HFFc6 (cell line): ENCODE measurements around the gene PKLR. TPM values are rescaled to one million over a fixed set of nuclear protein-coding genes. Genes with fewer than 3 reads are reported as not detected.

Experiments used
- DNase-seq: peaks from one replicate; pipeline ENCODE4 v3.0.0-alpha.2; 2018
- H3K27ac Mint-ChIP-seq: 2 replicates; pipeline ENCODE4 v1.8.0; 2020; ENCODE audit warnings: mild to moderate bottlenecking, mixed read lengths
- H3K27me3 Mint-ChIP-seq: 2 replicates; pipeline ENCODE4 v1.8.0; 2021; ENCODE audit warnings: mild to moderate bottlenecking, moderate library complexity, mixed read lengths; ENCODE audit not compliant: insufficient read depth
- H3K36me3 Mint-ChIP-seq: 2 replicates; pipeline ENCODE4 v1.8.0; 2021; ENCODE audit warnings: low read depth, mixed read lengths
- H3K4me1 Mint-ChIP-seq: 2 replicates; pipeline ENCODE4 v1.8.0; 2020; ENCODE audit warnings: low read depth, mixed read lengths
- H3K4me3 Mint-ChIP-seq: 2 replicates; pipeline ENCODE4 v1.8.0; 2020; ENCODE audit warnings: mild to moderate bottlenecking, moderate library complexity, mixed read lengths
- H3K9me3 Mint-ChIP-seq: 2 replicates; pipeline ENCODE4 v1.8.0; 2020; ENCODE audit warnings: mild to moderate bottlenecking, mixed read lengths
- total RNA-seq, 6 experiments: library from RNA; stranded (reverse); fragmentation: NEBNext Ultra II Directional; extraction: Animal tissue kit (Norgen Biotek cat#: 25700); gene quantifications; 2 replicates in 1 of 6; 3 replicates in 5 of 6; pipeline ENCODE4 v1.2.3, GENCODE V29; 2021
- TF ChIP-seq, protein P1 (sequence below): fragments of 200-600 bp; sonication (generic); IDR thresholded peaks from 2 replicates; pipeline ENCODE4 v1.5.0; 2021; ENCODE audit warnings: antibody characterized with exemption, mild to moderate bottlenecking

PKLR gene
- total RNA-seq, 6 experiments from 2014 or later = not detected

DNA sequence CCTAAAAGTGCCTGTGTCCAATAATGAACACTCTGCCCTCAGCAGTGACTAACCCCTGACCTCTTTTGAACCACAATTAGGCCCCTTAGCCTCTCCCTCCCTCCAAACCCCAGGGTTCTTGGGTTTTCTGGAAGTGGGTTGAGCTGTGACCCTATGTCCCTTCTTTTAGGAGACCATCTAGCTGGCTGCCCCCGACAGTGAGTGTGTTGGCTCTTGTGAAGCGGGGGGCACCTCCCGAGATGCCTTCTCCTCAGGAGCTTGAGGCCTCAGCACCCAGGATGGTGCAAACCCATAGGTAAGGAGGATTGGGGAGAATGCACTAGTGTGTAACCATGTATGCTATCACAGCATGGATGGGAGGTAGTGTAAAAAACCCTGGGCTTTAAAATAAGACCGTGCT lies 26.7 kb upstream of the PKLR start:
- H3K27ac Mint-ChIP-seq = no peak overlapping the region
- no peak for DNase-seq
- no peaks in the 10 kb centered on the region for H3K9me3 Mint-ChIP-seq
- peaks cover 16% of the 10 kb centered on the region for H3K27me3 Mint-ChIP-seq
- no peak overlapping the region for H3K4me3 Mint-ChIP-seq
- peaks cover 12% of the 10 kb centered on the region for H3K4me1 Mint-ChIP-seq
- TF ChIP-seq, protein P1, sequence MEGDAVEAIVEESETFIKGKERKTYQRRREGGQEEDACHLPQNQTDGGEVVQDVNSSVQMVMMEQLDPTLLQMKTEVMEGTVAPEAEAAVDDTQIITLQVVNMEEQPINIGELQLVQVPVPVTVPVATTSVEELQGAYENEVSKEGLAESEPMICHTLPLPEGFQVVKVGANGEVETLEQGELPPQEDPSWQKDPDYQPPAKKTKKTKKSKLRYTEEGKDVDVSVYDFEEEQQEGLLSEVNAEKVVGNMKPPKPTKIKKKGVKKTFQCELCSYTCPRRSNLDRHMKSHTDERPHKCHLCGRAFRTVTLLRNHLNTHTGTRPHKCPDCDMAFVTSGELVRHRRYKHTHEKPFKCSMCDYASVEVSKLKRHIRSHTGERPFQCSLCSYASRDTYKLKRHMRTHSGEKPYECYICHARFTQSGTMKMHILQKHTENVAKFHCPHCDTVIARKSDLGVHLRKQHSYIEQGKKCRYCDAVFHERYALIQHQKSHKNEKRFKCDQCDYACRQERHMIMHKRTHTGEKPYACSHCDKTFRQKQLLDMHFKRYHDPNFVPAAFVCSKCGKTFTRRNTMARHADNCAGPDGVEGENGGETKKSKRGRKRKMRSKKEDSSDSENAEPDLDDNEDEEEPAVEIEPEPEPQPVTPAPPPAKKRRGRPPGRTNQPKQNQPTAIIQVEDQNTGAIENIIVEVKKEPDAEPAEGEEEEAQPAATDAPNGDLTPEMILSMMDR = no peak
- peaks cover 16% of the 10 kb centered on the region for H3K36me3 Mint-ChIP-seq

DNA sequence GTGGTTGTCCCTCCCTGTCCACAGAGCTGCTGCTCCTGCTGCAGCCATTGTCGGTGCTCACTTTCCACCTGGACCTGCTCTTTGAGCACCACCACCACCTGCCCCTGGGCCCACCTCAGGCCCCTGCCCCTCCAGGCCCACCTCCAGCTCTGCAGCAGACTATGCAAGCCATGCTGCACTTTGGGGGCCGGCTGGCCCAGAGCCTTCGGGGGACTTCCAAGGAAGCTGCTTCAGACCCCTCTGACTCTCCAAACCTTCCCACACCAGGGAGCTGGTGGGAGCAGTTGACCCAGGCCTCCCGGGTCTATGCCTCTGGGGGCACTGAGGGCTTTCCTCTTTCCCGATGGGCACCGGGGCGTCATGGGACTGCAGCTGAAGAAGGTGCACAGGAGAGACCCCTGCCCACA lies 25.4 kb upstream of the PKLR start:
- no peaks in the 10 kb centered on the region for H3K9me3 Mint-ChIP-seq
- H3K4me3 Mint-ChIP-seq = no peak overlapping the region
- peaks cover 21% of the 10 kb centered on the region for H3K4me1 Mint-ChIP-seq
- H3K36me3 Mint-ChIP-seq = peaks cover 16% of the 10 kb centered on the region
- DNase-seq = no peak
- peaks cover 16% of the 10 kb centered on the region for H3K27me3 Mint-ChIP-seq
- H3K27ac Mint-ChIP-seq = no peak overlapping the region
- TF ChIP-seq, protein P1 = no peak

DNA sequence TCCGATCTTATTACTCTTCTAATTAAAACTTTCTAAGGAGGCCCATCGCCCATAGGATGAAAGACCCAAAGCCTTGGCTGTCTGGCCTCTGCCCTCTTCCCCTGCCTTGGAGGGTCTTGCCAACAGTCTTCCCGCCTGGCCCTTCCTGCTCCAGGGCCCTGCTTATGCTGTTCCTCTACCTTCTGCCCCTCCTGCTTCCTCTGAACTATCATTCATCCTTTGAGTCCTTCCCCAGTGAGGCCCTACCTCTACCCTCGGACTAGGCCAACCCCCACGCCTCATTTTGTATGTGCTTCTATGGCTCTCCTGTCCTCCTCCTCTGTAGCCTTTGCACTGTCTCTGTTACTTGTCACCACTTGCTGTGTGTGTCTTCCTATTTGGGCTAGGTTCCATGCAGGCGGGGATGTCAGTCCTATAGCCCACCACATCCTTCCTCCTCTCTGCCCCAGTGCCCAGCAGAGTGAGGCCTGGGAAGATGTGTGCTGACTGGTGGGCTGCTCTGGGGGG lies 24.8 kb upstream of the PKLR start:
- H3K27ac Mint-ChIP-seq = peak overlapping the region; percentile 52
- peaks cover 12% of the 10 kb centered on the region for H3K36me3 Mint-ChIP-seq
- H3K27me3 Mint-ChIP-seq = peaks cover 17% of the 10 kb centered on the region
- DNase-seq = no peak
- H3K4me1 Mint-ChIP-seq = peaks cover 27% of the 10 kb centered on the region
- peak overlapping the region; percentile 96 for H3K4me3 Mint-ChIP-seq
- H3K9me3 Mint-ChIP-seq = no peaks in the 10 kb centered on the region
- TF ChIP-seq, protein P1 = no peak

DNA sequence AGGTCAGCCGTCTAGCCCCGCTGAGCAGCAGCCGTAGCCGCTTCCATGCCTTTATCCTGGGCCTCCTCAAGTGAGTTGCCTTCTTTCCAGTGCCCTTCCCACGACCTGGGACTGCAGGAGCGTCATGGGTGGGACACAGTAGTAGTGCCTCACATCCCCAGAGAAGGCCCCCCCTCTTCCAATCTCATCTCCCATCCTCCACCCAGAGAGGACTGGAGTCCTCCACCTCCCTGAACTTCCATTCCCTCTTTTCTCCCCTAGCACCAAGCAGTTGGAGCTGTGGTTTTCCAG lies 24.3 kb upstream of the PKLR start:
- Mint-ChIP-seq H3K9me3 (no peaks in the 10 kb centered on the region), H3K4me1 (peaks cover 32% of the 10 kb centered on the region), H3K4me3 (peak overlapping the region; percentile 96), H3K27me3 (peaks cover 17% of the 10 kb centered on the region), H3K27ac (peak overlapping the region; percentile 52), H3K36me3 (peaks cover 6% of the 10 kb centered on the region)
- TF ChIP-seq, protein P1 = no peak
- DNase-seq = no peak

DNA sequence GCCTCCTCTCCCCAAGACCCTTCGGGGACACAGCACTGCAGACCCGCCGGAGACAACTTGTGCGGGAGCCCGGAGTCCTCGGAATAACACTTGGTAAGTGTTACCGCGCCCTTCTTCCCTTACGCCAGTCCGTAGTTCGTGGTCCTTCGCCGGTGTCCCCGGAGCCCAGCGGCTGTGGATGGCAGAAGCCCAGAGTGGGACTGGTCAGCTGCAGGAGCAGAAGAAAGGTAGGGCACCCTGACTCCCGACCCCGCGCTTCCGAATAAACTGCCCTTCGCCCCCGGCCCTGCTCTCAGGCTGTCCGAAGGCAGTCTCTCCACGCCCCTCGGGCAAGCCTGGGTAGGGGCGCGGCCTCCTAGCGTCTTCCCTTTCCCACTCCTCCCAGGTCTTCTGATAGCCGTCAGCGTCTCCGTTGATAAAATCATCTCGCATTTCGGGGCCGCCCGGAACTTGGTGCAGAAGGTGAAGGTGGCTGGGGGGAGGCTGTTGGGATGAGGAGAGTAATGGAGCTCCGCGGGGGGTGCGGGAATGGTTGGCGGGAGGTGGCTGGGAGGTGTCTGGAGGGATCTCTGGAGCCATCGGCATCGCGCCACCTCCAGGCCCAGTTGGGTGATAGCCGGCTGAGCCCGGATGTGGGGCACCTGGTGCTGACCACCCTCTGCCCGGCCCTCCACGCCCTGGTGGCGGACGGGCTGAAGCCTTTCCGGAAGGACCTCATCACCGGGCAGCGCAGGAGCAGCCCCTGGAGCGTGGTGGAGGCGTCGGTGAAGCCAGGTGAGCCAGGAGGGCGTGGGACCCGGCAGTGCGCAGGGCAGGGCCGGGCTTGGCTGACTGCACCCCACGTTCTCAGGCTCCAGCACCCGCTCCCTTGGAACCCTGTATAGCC lies 23.7 kb upstream of the PKLR start:
- Mint-ChIP-seq H3K9me3 (no peaks in the 10 kb centered on the region), H3K36me3 (peaks cover 5% of the 10 kb centered on the region; the same call in 1 of the 2 replicates), H3K4me1 (peaks cover 38% of the 10 kb centered on the region), H3K27ac (peak overlapping the region; percentile 74), H3K4me3 (peak overlapping the region; percentile 96), H3K27me3 (peaks cover 17% of the 10 kb centered on the region)
- TF ChIP-seq, protein P1 = peak; percentile 78
- peak; percentile 40 for DNase-seq
